Inflammatory macrophage treated with lipopolysaccharide for 4 hours (primary cell): ENCODE results near the gene LBHD1.
"Not testable (repeated sequence)": the region's sequence is repeated elsewhere in the genome, so short reads cannot be mapped to it uniquely, and the experiment has no call there.

Experiments
- DNase-seq: peaks from one replicate; pipeline ENCODE4 v3.0.0-alpha.2; 2020

LBHD1 gene

GRCh38 chr11:62693624-62694023, 21.6 kb upstream of the LBHD1 start:
- DNase-seq: not testable (repeated sequence)

- no peak for DNase-seq
These were observed 17.5 kb upstream of the LBHD1 start, which contains the start of gene LRRN4CL for GRCh38 chr11:62689421-62690183. TSS of gene LRRN4CL (minus strand) at chr11:62689530. CDS start at chr11:62688508, 1,022 bp downstream.

- no peak for DNase-seq
These were observed 16.4 kb upstream of the LBHD1 start for GRCh38 chr11:62688491-62688890.

- no peak for DNase-seq
These were observed 15.7 kb upstream of the LBHD1 start for GRCh38 chr11:62687508-62688396.

GRCh38 chr11:62682518-62682917, 10.5 kb upstream of the LBHD1 start:
- no peak for DNase-seq

GRCh38 chr11:62680825-62681240, 8.8 kb upstream of the LBHD1 start:
- peak; percentile 57 for DNase-seq

GRCh38 chr11:62678770-62679696, 7.0 kb upstream of the LBHD1 start, which contains the start of gene UBXN1:
TSS of gene UBXN1 (minus strand) at chr11:62679073. CDS start at chr11:62678923, 150 bp downstream.
- DNase-seq: peak; percentile 96

- no peak for DNase-seq
These were observed 6.3 kb upstream of the LBHD1 start for GRCh38 chr11:62678433-62678769.

- DNase-seq: no peak
These were observed 5.6 kb upstream of the LBHD1 start for GRCh38 chr11:62677714-62678113.

GRCh38 chr11:62677156-62677555, 5.1 kb upstream of the LBHD1 start:
- no peak for DNase-seq

- no peak for DNase-seq
These were observed 4.6 kb upstream of the LBHD1 start for GRCh38 chr11:62676698-62677097.

GRCh38 chr11:62675415-62675814, 3.3 kb upstream of the LBHD1 start:
- not testable (repeated sequence) for DNase-seq

- DNase-seq: no peak
These were observed 1.1 kb upstream of the LBHD1 start for GRCh38 chr11:62673196-62673525.

GRCh38 chr11:62671236-62671607, 845 bp downstream of the LBHD1 start:
- no peak for DNase-seq

GRCh38 chr11:62669420-62670161, 2.5 kb downstream of the LBHD1 start:
- no peak for DNase-seq

- DNase-seq: no peak
These were observed 4.6 kb downstream of the LBHD1 start for GRCh38 chr11:62667460-62667859.

GRCh38 chr11:62666259-62666926, 5.7 kb downstream of the LBHD1 start:
- no peak for DNase-seq

GRCh38 chr11:62665599-62666258, 6.3 kb downstream of the LBHD1 start:
- peak; percentile 61 for DNase-seq

- peak; percentile 92 for DNase-seq
These were observed 6.9 kb downstream of the LBHD1 start, which contains the start of the genes C11orf98 and CSKMT for GRCh38 chr11:62665075-62665598. TSS of gene C11orf98 (minus strand) at chr11:62665210. CDS start at chr11:62665169, 41 bp downstream. TSS of gene CSKMT (plus strand) at chr11:62665312. CDS start at chr11:62665880, 568 bp downstream.

GRCh38 chr11:62664405-62665074, 7.5 kb downstream of the LBHD1 start:
- DNase-seq: peak; percentile 35
